H9 (cell line): ENCODE data around the gene PRKCI. TPM values are rescaled to one million over a fixed set of nuclear protein-coding genes. Genes with fewer than 3 reads are reported as not detected.

Experiments
- DNase-seq: peaks from one replicate; pipeline ENCODE4 v3.0.0-alpha.2; 2017
- H2AFZ ChIP-seq: one replicate; pipeline ENCODE4 v1.6.1; 2013; ENCODE audit warnings: mild to moderate bottlenecking, low read length, control low read depth, moderate library complexity
- H2AK5ac ChIP-seq: 2 replicates; pipeline ENCODE4 v1.6.1; 2013; ENCODE audit warnings: low read length, control low read depth, mixed read lengths; ENCODE audit not compliant: insufficient read length
- H2BK120ac ChIP-seq: one replicate; pipeline ENCODE4 v1.6.1; 2013; ENCODE audit warnings: low read depth, mild to moderate bottlenecking, low read length, control low read depth, inconsistent platforms; ENCODE audit not compliant: poor library complexity, severe bottlenecking
- H2BK12ac ChIP-seq: 2 replicates; pipeline ENCODE4 v1.6.1; 2013; ENCODE audit warnings: low read length, control low read depth, mixed read lengths, low read depth; ENCODE audit not compliant: insufficient read length
- H2BK15ac ChIP-seq: 2 replicates; pipeline ENCODE4 v1.6.1; 2013; ENCODE audit warnings: low read depth, low read length, control low read depth
- H2BK20ac ChIP-seq: one replicate; pipeline ENCODE4 v1.6.1; 2013; ENCODE audit warnings: low read depth, mild to moderate bottlenecking, low read length, control low read depth, inconsistent platforms; ENCODE audit not compliant: poor library complexity, severe bottlenecking
- H2BK5ac ChIP-seq: 2 replicates; pipeline ENCODE4 v1.6.1; 2013; ENCODE audit warnings: low read length, control low read depth, mixed read lengths; ENCODE audit not compliant: insufficient read length
- H3K14ac ChIP-seq: 2 replicates; pipeline ENCODE4 v1.6.1; 2013; ENCODE audit warnings: low read length, control low read depth; ENCODE audit not compliant: insufficient read depth
- H3K18ac ChIP-seq: 2 replicates; pipeline ENCODE4 v1.6.1; 2013; ENCODE audit warnings: low read depth, mild to moderate bottlenecking, mixed read lengths, low read length, control low read depth; ENCODE audit not compliant: insufficient read length
- H3K23ac ChIP-seq: 2 replicates; pipeline ENCODE4 v1.6.1; 2013; ENCODE audit warnings: low read length, control low read depth, mixed read lengths, low read depth; ENCODE audit not compliant: insufficient read length
- H3K23me2 ChIP-seq: 2 replicates; pipeline ENCODE4 v1.6.1; 2013; ENCODE audit warnings: low read depth, mild to moderate bottlenecking, mixed read lengths, low read length, control low read depth; ENCODE audit not compliant: insufficient read length, poor library complexity, severe bottlenecking
- H3K27ac ChIP-seq: 2 replicates; pipeline ENCODE4 v1.5.1; 2013; ENCODE audit warnings: low read length, control low read depth, mixed read lengths, low read depth; ENCODE audit not compliant: insufficient read length
- H3K27me3 ChIP-seq: 2 replicates; pipeline ENCODE4 v1.6.1; 2013; ENCODE audit warnings: low read length, control low read depth, inconsistent platforms; ENCODE audit not compliant: insufficient read depth
- H3K4ac ChIP-seq: 2 replicates; pipeline ENCODE4 v1.6.1; 2013; ENCODE audit warnings: low read depth, mild to moderate bottlenecking, control low read depth, inconsistent platforms, low read length, moderate library complexity
- H3K4me1 ChIP-seq: 2 replicates; pipeline ENCODE4 v1.6.1; 2013; ENCODE audit warnings: low read length, control low read depth, inconsistent platforms; ENCODE audit not compliant: insufficient read depth
- H3K4me2 ChIP-seq: 2 replicates; pipeline ENCODE4 v1.6.1; 2013; ENCODE audit warnings: low read length, control low read depth, mixed read lengths; ENCODE audit not compliant: insufficient read length, insufficient read depth
- H3K56ac ChIP-seq: 2 replicates; pipeline ENCODE4 v1.6.1; 2013; ENCODE audit warnings: low read depth, mild to moderate bottlenecking, mixed read lengths, low read length, control low read depth; ENCODE audit not compliant: insufficient read length
- H3K79me1 ChIP-seq: 2 replicates; pipeline ENCODE4 v1.6.1; 2013; ENCODE audit warnings: low read depth, mild to moderate bottlenecking, moderate library complexity, low read length, control low read depth, inconsistent platforms; ENCODE audit not compliant: insufficient read depth, poor library complexity, severe bottlenecking
- H3K79me2 ChIP-seq: 2 replicates; pipeline ENCODE4 v1.6.1; 2013; ENCODE audit warnings: low read length, control low read depth, inconsistent platforms; ENCODE audit not compliant: insufficient read depth
- H3K9ac ChIP-seq: 2 replicates; pipeline ENCODE4 v1.6.1; 2013; ENCODE audit warnings: low read length, control low read depth, mixed read lengths; ENCODE audit not compliant: insufficient read length; ENCODE audit errors: extremely low read depth
- H3K9me3 ChIP-seq: one replicate; pipeline ENCODE4 v1.6.1; 2013; ENCODE audit warnings: low read depth, low read length, inconsistent platforms; ENCODE audit not compliant: control insufficient read depth
- H3T11ph ChIP-seq: one replicate; pipeline ENCODE4 v1.6.1; 2013; ENCODE audit warnings: mild to moderate bottlenecking, low read length, control low read depth, inconsistent platforms
- H4K20me1 ChIP-seq: one replicate; pipeline ENCODE4 v1.6.1; 2013; ENCODE audit not compliant: control insufficient read depth, insufficient read length, insufficient read depth
- H4K5ac ChIP-seq: 2 replicates; pipeline ENCODE4 v1.6.1; 2013; ENCODE audit warnings: low read depth, mild to moderate bottlenecking, mixed read lengths, low read length, control low read depth; ENCODE audit not compliant: insufficient read length
- H4K8ac ChIP-seq: replicated peaks from 2 replicates; pipeline ENCODE4 v1.6.1; 2013; ENCODE audit warnings: low read length, control low read depth, mixed read lengths, low read depth; ENCODE audit not compliant: insufficient read length
- H4K91ac ChIP-seq: 2 replicates; pipeline ENCODE4 v1.6.1; 2013; ENCODE audit warnings: low read depth, mild to moderate bottlenecking, moderate library complexity, mixed read lengths, low read length, control low read depth; ENCODE audit not compliant: insufficient read length
- H3K27ac Mint-ChIP-seq, 3 experiments: 2 replicates in 2 of 3; 3 replicates in 1 of 3; pipeline ENCODE4 v1.8.0; 2020 to 2021; ENCODE audit warnings: mixed read lengths in 3 of 3, mild to moderate bottlenecking in 1 of 3, moderate library complexity in 1 of 3
- H3K27me3 Mint-ChIP-seq: 2 replicates; pipeline ENCODE4 v1.8.0; 2021; ENCODE audit warnings: low read depth, mild to moderate bottlenecking, moderate library complexity, mixed read lengths
- H3K36me3 Mint-ChIP-seq, 3 experiments: 2 replicates in 2 of 3; 3 replicates in 1 of 3; pipeline ENCODE4 v1.8.0; 2020 to 2021; ENCODE audit warnings: low read depth in 3 of 3, mixed read lengths in 3 of 3; ENCODE audit not compliant: insufficient read depth in 1 of 3
- H3K4me1 Mint-ChIP-seq, 2 experiments: 2 replicates each; pipeline ENCODE4 v1.8.0; 2020; ENCODE audit warnings: mixed read lengths in 2 of 2
- H3K4me3 Mint-ChIP-seq, 2 experiments: 2 replicates in 1 of 2; 3 replicates in 1 of 2; pipeline ENCODE4 v1.8.0; 2020 to 2021; ENCODE audit warnings: mild to moderate bottlenecking in 2 of 2, mixed read lengths in 2 of 2, moderate library complexity in 1 of 2
- H3K9me3 Mint-ChIP-seq, 2 experiments: 2 replicates in 1 of 2; 3 replicates in 1 of 2; pipeline ENCODE4 v1.8.0; 2020; ENCODE audit warnings: mild to moderate bottlenecking in 2 of 2, mixed read lengths in 2 of 2, moderate library complexity in 1 of 2
- WGBS: extraction: QIAGEN DNeasy Blood & Tissue Kit; methylation state at CpG from one replicate; pipeline ENCODE4 v1.1.7; 2013; ENCODE audit warnings: missing lambda C conversion rate, low lambda C conversion rate, mixed read lengths; ENCODE audit not compliant: insufficient read length; ENCODE audit errors: extremely low coverage; 5-methylcytosine and 5-hydroxymethylcytosine counted together
- total RNA-seq: library from RNA; stranded (reverse); gene quantifications from 2 replicates; pipeline ENCODE4 v1.2.1, GENCODE V29; 2021
- TF ChIP-seq, protein P1 (sequence below): fragments of 200-600 bp; sonication (generic); conservative IDR thresholded peaks from 3 replicates; pipeline ENCODE4 v1.8.0; 2021; ENCODE audit warnings: antibody characterized with exemption, mild to moderate bottlenecking

Gene PRKCI
- total RNA-seq, 1 experiment from 2014 or later = 71.1 TPM

GRCh38 chr3:170330366-170330765 lies 108.1 kb downstream of the PRKCI start:
- H3K56ac ChIP-seq = no peak overlapping the region
- H4K20me1 ChIP-seq = no peaks in the 10 kb centered on the region
- H2BK15ac ChIP-seq = no peak overlapping the region
- H3K27me3 ChIP-seq = no peaks in the 10 kb centered on the region
- Mint-ChIP-seq H3K27me3 (no peaks in the 10 kb centered on the region), H3K36me3 (peaks cover 15 to 30% (median 22%) of the 10 kb centered on the region in 3 experiments), H3K4me1 (no peaks in the 10 kb centered on the region; a peak in 1 of 4 replicates), H3K4me3 (no peak overlapping the region), H3K9me3 (peaks cover 30 to 34% of the 10 kb centered on the region in 2 experiments), H3K27ac (no peak overlapping the region)
- H3K79me2 ChIP-seq = no peaks in the 10 kb centered on the region
- no peak overlapping the region for H3K23ac ChIP-seq
- no peak overlapping the region for H3K14ac ChIP-seq
- H3K4me1 ChIP-seq = no peaks in the 10 kb centered on the region
- no peaks in the 10 kb centered on the region for H3K23me2 ChIP-seq
- no peak overlapping the region for H3K9ac ChIP-seq
- H3T11ph ChIP-seq = no peak overlapping the region
- TF ChIP-seq, protein P1, sequence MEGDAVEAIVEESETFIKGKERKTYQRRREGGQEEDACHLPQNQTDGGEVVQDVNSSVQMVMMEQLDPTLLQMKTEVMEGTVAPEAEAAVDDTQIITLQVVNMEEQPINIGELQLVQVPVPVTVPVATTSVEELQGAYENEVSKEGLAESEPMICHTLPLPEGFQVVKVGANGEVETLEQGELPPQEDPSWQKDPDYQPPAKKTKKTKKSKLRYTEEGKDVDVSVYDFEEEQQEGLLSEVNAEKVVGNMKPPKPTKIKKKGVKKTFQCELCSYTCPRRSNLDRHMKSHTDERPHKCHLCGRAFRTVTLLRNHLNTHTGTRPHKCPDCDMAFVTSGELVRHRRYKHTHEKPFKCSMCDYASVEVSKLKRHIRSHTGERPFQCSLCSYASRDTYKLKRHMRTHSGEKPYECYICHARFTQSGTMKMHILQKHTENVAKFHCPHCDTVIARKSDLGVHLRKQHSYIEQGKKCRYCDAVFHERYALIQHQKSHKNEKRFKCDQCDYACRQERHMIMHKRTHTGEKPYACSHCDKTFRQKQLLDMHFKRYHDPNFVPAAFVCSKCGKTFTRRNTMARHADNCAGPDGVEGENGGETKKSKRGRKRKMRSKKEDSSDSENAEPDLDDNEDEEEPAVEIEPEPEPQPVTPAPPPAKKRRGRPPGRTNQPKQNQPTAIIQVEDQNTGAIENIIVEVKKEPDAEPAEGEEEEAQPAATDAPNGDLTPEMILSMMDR = no peak
- WGBS = no CpG with 5 or more reads among the region's 5 CpGs
- no peak overlapping the region for H2AFZ ChIP-seq
- peak; percentile 31 for DNase-seq
- H3K4ac ChIP-seq = no peak overlapping the region
- no peaks in the 10 kb centered on the region for H3K9me3 ChIP-seq
- no peak overlapping the region for H3K27ac ChIP-seq
- no peaks in the 10 kb centered on the region for H3K79me1 ChIP-seq
- H2AK5ac ChIP-seq = no peak overlapping the region
- H3K4me2 ChIP-seq = no peak overlapping the region
- H2BK12ac ChIP-seq = no peak overlapping the region
- no peak overlapping the region for H4K8ac ChIP-seq
- no peak overlapping the region for H4K91ac ChIP-seq
- no peak overlapping the region for H2BK20ac ChIP-seq
- no peak overlapping the region for H2BK5ac ChIP-seq
- no peak overlapping the region for H4K5ac ChIP-seq
- no peak overlapping the region for H2BK120ac ChIP-seq
- no peak overlapping the region for H3K18ac ChIP-seq
